ENCODE measurements around the gene MAML3.
A peak's percentile ranks its signal among the peaks of the same experiment; 100 is the strongest.

Gene MAML3

DNA sequence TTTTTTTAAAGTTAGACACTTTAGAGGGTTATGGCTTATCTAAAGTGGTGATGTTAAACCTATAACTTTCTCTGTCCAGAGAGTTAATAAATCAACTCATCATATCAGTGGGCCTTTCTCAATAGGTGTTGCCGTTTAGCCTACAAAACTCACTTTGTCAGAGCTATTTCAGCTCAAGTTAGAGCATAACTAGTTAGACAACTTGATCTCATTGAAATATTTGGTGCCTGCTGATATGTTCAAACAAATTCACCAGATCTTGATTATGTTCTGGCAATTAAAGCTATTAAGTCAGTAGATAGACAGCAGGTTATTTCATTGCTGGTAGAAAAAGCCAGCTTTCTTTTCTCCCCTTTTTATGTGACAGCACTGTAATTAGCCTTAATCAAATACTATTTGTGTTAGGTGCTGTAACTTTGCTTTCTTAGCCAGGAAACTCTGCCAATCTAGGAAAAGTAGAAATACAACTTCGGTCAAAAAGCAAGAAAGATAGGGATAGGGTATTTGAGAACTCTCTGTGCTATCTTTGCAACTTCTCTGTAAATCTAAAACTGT is 191.8 kb downstream of the MAML3 start:
- H3K9me3 ChIP-seq: no peaks in the 10 kb centered on the region
- H3K4me3 ChIP-seq: no peak overlapping the region
- TF ChIP-seq, protein P1, sequence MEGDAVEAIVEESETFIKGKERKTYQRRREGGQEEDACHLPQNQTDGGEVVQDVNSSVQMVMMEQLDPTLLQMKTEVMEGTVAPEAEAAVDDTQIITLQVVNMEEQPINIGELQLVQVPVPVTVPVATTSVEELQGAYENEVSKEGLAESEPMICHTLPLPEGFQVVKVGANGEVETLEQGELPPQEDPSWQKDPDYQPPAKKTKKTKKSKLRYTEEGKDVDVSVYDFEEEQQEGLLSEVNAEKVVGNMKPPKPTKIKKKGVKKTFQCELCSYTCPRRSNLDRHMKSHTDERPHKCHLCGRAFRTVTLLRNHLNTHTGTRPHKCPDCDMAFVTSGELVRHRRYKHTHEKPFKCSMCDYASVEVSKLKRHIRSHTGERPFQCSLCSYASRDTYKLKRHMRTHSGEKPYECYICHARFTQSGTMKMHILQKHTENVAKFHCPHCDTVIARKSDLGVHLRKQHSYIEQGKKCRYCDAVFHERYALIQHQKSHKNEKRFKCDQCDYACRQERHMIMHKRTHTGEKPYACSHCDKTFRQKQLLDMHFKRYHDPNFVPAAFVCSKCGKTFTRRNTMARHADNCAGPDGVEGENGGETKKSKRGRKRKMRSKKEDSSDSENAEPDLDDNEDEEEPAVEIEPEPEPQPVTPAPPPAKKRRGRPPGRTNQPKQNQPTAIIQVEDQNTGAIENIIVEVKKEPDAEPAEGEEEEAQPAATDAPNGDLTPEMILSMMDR (IDR thresholded peaks at IDR 0.05): no peak
- H3K27me3 ChIP-seq: no peaks in the 10 kb centered on the region
- intact Hi-C loops (cut with DNase I; ENCODE audit: low total_unique reads): no loop called here
- H3K36me3 ChIP-seq: no peaks in the 10 kb centered on the region
- no peak for DNase-seq
- H3K27ac ChIP-seq: peak overlapping the region in 1 of 2 donors; percentile 38
- peaks cover 0 to 59% (median 23%) of the 10 kb centered on the region in 4 donors for H3K4me1 ChIP-seq

DNA sequence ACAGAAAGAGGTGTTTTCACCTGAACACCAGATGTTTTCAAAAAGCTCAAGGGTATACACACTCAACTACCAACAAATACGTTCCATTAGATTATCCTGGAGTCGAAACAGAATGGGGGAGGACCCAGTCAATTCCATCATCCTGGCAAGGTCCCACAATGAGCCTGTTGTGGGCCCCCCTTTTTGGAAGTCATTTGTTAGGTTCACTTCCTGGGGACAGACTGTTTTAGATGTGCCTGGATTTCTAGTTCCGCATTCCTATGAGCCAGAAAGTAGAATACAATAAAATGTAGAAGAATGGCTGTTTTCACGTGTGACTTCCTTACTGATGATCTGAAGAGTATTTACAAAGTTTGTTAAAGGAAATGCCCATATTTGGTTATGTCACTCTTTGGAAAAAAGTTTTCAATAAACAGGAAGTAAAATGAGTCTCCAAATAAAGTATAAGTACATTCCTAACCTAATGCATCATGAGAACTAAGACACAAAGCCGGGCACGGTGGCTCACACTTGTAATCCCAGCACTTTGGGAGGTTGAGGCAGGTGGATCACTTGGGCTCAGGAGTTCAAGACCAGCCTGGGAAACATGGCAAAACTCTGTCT is 192.5 kb downstream of the MAML3 start:
- no peak overlapping the region for H3K4me3 ChIP-seq
- H3K36me3 ChIP-seq: no peaks in the 10 kb centered on the region
- peaks cover 0 to 59% (median 18%) of the 10 kb centered on the region in 4 donors for H3K4me1 ChIP-seq
- intact Hi-C loops (cut with DNase I; ENCODE audit: low total_unique reads): no loop called here
- DNase-seq: no peak
- H3K27me3 ChIP-seq: no peaks in the 10 kb centered on the region
- no peak overlapping the region for H3K27ac ChIP-seq
- H3K9me3 ChIP-seq: no peaks in the 10 kb centered on the region
- TF ChIP-seq, protein P1 (IDR thresholded peaks at IDR 0.05): no peak

DNA sequence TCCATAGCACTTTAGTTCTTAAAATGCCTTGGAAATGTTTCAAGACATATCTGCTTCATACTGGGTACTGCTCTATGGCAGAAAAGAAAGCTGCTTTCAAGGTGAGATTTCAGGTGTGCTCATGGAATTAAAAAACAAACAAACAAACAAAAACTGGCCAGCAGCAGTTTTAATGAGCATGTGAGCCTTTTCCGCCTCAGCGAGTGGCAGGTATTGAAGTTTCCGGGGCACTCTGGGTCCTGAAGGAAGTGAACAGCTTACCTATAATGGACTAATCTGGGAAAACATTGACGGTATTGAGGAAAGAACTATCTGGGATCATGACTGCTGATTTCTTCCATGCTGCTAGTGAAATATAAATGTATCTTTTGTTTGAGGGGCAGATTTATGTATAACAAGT is 194.6 kb downstream of the MAML3 start:
- Histone ChIP-seq H3K9me3 (no peaks in the 10 kb centered on the region), H3K4me3 (no peak overlapping the region), H3K4me1 (peaks cover 0 to 54% (median 15%) of the 10 kb centered on the region in 4 donors), H3K36me3 (no peaks in the 10 kb centered on the region), H3K27ac (no peak overlapping the region), H3K27me3 (no peaks in the 10 kb centered on the region)
- DNase-seq: no peak
- intact Hi-C loops (cut with DNase I; ENCODE audit: low total_unique reads): no loop called here
- TF ChIP-seq, protein P1 (IDR thresholded peaks at IDR 0.05): no peak

DNA sequence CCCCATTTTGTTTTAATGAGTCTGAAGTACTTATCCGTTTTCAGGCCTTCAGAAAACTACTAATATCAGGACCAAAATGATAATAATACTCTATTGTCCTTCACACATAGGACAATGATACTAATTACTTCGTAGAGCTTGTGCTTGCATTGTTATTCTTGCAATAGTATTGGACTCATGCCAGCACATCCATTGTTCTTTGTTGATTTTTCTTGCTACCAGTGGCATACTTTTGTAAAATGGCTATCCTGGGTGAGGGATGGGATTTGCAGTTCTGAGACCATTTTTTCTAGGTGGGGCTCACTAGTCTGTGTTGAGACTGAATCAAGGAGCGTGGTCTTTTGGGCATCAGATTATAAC is 195.3 kb downstream of the MAML3 start:
- Histone ChIP-seq H3K4me1 (peaks cover 0 to 54% (median 15%) of the 10 kb centered on the region in 4 donors), H3K4me3 (no peak overlapping the region), H3K27me3 (no peaks in the 10 kb centered on the region), H3K36me3 (no peaks in the 10 kb centered on the region), H3K9me3 (no peaks in the 10 kb centered on the region), H3K27ac (no peak overlapping the region)
- intact Hi-C loops (cut with DNase I; ENCODE audit: low total_unique reads): no loop called here
- TF ChIP-seq, protein P1 (IDR thresholded peaks at IDR 0.05): no peak
- no peak for DNase-seq

DNA sequence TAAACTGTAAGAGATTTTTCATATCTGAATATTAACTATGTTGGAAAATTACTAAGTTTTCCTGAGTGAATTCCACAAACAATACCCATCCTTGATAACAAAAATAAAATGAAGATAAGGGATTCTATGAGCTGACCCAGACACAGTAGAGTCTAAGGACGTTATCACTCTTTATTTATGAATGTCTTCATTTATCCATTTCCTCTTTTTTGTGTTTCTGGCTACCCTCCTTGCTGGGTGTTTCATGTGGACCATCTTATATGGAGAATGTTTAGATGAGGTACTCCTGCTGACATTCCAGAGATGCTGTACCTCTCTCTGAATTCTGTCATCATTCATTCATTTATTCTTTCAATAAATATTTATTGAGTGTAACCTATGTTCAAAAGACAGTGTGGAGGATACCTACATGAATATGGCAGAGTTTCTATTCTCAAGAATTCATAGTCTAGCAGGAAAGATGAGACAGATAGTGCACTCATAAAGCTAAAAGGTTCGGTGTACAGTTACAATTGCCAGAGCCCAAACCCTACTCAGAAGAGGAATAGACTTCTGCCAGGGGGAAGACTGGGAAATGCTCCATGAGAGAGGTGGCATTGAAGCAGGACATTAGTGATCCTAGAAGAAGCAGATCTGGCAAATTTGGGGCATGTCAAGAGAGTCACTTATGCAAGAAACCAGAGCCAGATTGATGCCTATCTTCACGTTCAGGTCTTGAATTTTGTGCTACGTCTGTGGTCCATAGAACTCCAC is 195.8 kb downstream of the MAML3 start:
- intact Hi-C loops (cut with DNase I; ENCODE audit: low total_unique reads): no loop called here
- peaks cover 0 to 55% (median 15%) of the 10 kb centered on the region in 4 donors for H3K4me1 ChIP-seq
- TF ChIP-seq, protein P1 (IDR thresholded peaks at IDR 0.05): no peak
- H3K27me3 ChIP-seq: no peaks in the 10 kb centered on the region
- no peak for DNase-seq
- no peaks in the 10 kb centered on the region for H3K36me3 ChIP-seq
- no peak overlapping the region for H3K27ac ChIP-seq
- H3K4me3 ChIP-seq: no peak overlapping the region
- no peaks in the 10 kb centered on the region for H3K9me3 ChIP-seq

Data from tibial artery (tissue), 4 donors.